Loucy (cell line): ENCODE data around the gene CDC42BPA.

Experiments used
- CTCF ChIP-seq: fragments of 200-600 bp; sonication (generic); conservative IDR thresholded peaks from 2 replicates; pipeline ENCODE4 v1.5.1; 2014; ENCODE audit warnings: mild to moderate bottlenecking, antibody characterized with exemption, low read length
- EZH2phosphoT487 ChIP-seq: fragments of 200-600 bp; IDR thresholded peaks from 2 replicates; pipeline ENCODE4 v1.6.1; 2018; ENCODE audit warnings: antibody characterized with exemption, mild to moderate bottlenecking, moderate library complexity, borderline replicate concordance

- TF ChIP-seq CTCF, result no peak
- no peak for TF ChIP-seq EZH2phosphoT487
Measured at GRCh38 chr1:227033880-227034279, 284.4 kb downstream of the CDC42BPA start.
